Erythroblast (primary cell): Measurements from ENCODE around the gene LGALS8.

Experiments used
- GATA1 ChIP-seq: IDR thresholded peaks from 2 replicates; pipeline ENCODE4 v1.6.1; 2011; ENCODE audit warnings: low read depth, mild to moderate bottlenecking, control low read depth, low read length, moderate library complexity
- POLR2A ChIP-seq: IDR thresholded peaks from 2 replicates; pipeline ENCODE4 v1.6.1; 2011; ENCODE audit warnings: mild to moderate bottlenecking, low read length

DNA sequence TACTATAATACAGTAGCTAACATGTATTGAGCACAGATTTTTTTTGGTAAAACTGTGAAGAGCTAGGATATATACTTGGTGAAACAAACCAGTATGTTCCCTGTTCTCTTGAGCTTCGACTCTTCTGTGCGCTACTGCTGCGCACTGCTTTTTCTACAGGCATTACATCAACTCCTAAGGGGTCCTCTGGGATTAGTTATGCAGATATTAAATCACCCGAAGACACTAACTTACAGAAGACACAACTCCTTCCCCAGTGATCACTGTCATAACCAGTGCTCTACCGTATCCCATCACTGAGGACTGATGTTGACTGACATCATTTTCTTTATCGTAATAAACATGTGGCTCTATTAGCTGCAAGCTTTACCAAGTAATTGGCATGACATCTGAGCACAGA, 24.7 kb downstream of the LGALS8 start:
- TF ChIP-seq POLR2A (no peak), GATA1 (no peak)
